DOHH2 (cell line): Measurements from ENCODE around the gene CD36.

Experiments used
- H3F3A ChIP-seq: fragments of 200-600 bp; sonication (generic), shearing (Covaris generic); 2 replicates; pipeline ENCODE4 v1.6.0; 2016; ENCODE audit warnings: antibody characterized with exemption, mild to moderate bottlenecking; ENCODE audit not compliant: control insufficient read depth, insufficient read depth
- H3K27ac ChIP-seq: fragments of 200-600 bp; sonication (generic); 2 replicates; pipeline ENCODE4 v1.5.1; 2014; ENCODE audit warnings: low read depth, mild to moderate bottlenecking, low read length, moderate library complexity
- H3K27me3 ChIP-seq: fragments of 200-600 bp; sonication (generic); 2 replicates; pipeline ENCODE4 v1.6.1; 2014; ENCODE audit warnings: mild to moderate bottlenecking, low read length, mixed read lengths; ENCODE audit not compliant: control insufficient read depth
- H3K36me3 ChIP-seq: fragments of 200-600 bp; sonication (generic); 2 replicates; pipeline ENCODE4 v1.6.1; 2014; ENCODE audit warnings: mild to moderate bottlenecking, low read length, moderate library complexity, mixed read lengths; ENCODE audit not compliant: control insufficient read depth
- H3K4me1 ChIP-seq: fragments of 200-600 bp; sonication (generic); 2 replicates; pipeline ENCODE4 v1.6.1; 2014; ENCODE audit warnings: mild to moderate bottlenecking, low read length, mixed read lengths; ENCODE audit not compliant: control insufficient read depth
- H3K4me2 ChIP-seq: fragments of 200-600 bp; sonication (generic); 2 replicates; pipeline ENCODE4 v1.6.0; 2014; ENCODE audit warnings: mild to moderate bottlenecking, low read length, moderate library complexity
- H3K4me3 ChIP-seq: fragments of 200-600 bp; sonication (generic); 2 replicates; pipeline ENCODE4 v1.5.1; 2014; ENCODE audit warnings: mild to moderate bottlenecking, low read length, mixed read lengths
- H3K79me2 ChIP-seq: fragments of 200-600 bp; sonication (generic); 2 replicates; pipeline ENCODE4 v1.6.1; 2014; ENCODE audit warnings: mild to moderate bottlenecking, low read length, mixed read lengths; ENCODE audit not compliant: control insufficient read depth
- H3K9me2 ChIP-seq: fragments of 200-600 bp; sonication (generic); replicated peaks from 2 replicates; pipeline ENCODE4 v1.6.1; 2014; ENCODE audit warnings: mild to moderate bottlenecking, low read length, mixed read lengths; ENCODE audit not compliant: control insufficient read depth
- H3K9me3 ChIP-seq: fragments of 200-600 bp; sonication (generic); 2 replicates; pipeline ENCODE4 v1.6.1; 2014; ENCODE audit warnings: antibody characterized with exemption, low read length, mixed read lengths; ENCODE audit not compliant: control insufficient read depth, insufficient read depth
- H4K20me1 ChIP-seq: fragments of 200-600 bp; sonication (generic); 2 replicates; pipeline ENCODE4 v1.6.0; 2014; ENCODE audit warnings: low read depth, mild to moderate bottlenecking, antibody characterized with exemption, low read length, moderate library complexity; ENCODE audit not compliant: control insufficient read depth, insufficient read depth
- CTCF ChIP-seq: fragments of 200-600 bp; sonication (generic); IDR thresholded peaks from one replicate; pipeline ENCODE4 v1.5.1; 2014; ENCODE audit warnings: antibody characterized with exemption, mild to moderate bottlenecking, low read depth, low read length; ENCODE audit not compliant: poor library complexity, severe bottlenecking
- EZH2phosphoT487 ChIP-seq: fragments of 200-600 bp; sonication (generic); IDR thresholded peaks from 2 replicates; pipeline ENCODE4 v1.6.1; 2017; ENCODE audit warnings: borderline replicate concordance, mild to moderate bottlenecking, antibody characterized with exemption, low read length, moderate library complexity, mixed read lengths

Gene CD36

DNA sequence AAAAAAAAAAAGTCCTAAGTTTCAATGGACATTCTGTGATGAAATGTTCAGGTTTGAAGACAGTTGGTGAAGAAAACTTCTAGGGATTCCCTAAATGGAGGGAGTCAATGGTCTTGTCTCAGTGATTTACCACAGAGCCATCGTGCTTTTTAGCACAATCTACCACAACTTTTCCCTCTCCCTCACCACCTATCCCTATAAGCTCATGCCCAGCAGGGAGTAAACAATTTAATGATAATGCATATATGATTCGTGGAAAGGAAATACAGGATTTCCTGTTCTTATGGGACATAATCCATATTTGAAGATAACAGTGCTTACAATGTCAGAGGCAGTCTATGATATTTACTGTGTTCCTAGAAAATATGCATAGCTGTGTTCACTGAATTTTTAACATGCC, 38.4 kb upstream of the CD36 start:
- no peaks in the 10 kb centered on the region for H3K4me1 ChIP-seq
- no peaks in the 10 kb centered on the region for H3K9me3 ChIP-seq
- no peaks in the 10 kb centered on the region for H3F3A ChIP-seq
- H3K79me2 ChIP-seq, result no peaks in the 10 kb centered on the region
- H3K4me3 ChIP-seq, result no peak overlapping the region
- H3K36me3 ChIP-seq, result no peaks in the 10 kb centered on the region
- H3K4me2 ChIP-seq, result no peak overlapping the region
- H4K20me1 ChIP-seq, result no peaks in the 10 kb centered on the region
- H3K27me3 ChIP-seq, result no peaks in the 10 kb centered on the region
- no peaks in the 10 kb centered on the region for H3K9me2 ChIP-seq
- no peak for TF ChIP-seq EZH2phosphoT487
- TF ChIP-seq CTCF, result no peak
- no peak overlapping the region for H3K27ac ChIP-seq

DNA sequence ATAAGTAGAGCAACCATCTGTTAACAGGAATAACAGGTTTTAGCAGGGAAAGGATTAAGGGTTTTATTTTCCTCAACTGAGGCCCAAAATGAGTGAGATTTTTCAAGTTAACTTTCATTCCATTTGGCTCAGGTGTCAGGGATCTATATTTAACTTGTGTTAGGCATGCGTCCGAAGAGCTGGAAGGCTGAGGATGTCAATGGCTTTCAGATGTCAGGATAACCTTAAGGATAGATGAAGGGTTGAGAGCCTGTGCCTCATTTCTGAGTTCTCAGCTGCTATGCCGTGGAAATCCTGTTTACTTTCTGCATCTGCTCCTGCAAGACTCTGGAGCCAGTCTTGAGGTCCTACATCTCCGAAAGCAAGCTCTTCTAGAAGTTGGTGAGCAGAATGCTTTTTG, 36.4 kb upstream of the CD36 start:
- no peaks in the 10 kb centered on the region for H3K79me2 ChIP-seq
- no peaks in the 10 kb centered on the region for H3F3A ChIP-seq
- H4K20me1 ChIP-seq, result no peaks in the 10 kb centered on the region
- H3K9me3 ChIP-seq, result no peaks in the 10 kb centered on the region
- H3K9me2 ChIP-seq, result no peaks in the 10 kb centered on the region
- no peak overlapping the region for H3K4me3 ChIP-seq
- no peak overlapping the region for H3K4me2 ChIP-seq
- H3K4me1 ChIP-seq, result no peaks in the 10 kb centered on the region
- TF ChIP-seq EZH2phosphoT487, result no peak
- TF ChIP-seq CTCF, result no peak
- no peaks in the 10 kb centered on the region for H3K27me3 ChIP-seq
- H3K27ac ChIP-seq, result no peak overlapping the region
- no peaks in the 10 kb centered on the region for H3K36me3 ChIP-seq

DNA sequence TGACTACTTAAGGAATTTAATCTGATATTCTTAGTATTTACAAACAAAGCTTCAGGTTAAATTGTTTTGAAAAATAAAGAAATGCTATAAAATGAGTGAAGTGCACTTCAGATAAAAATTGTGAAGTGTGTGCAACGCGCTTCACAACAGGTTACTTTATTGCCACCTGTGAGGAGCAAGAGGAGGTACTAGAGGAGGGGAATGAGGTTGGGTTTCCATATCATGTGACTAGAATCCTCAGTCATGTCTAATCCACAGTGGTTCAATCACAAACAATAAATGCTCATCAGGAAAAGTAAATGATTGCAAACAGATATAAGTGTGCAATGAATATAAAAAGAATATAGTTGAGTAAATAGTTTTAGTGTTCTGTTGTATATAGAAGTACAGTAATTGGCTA, 34.5 kb upstream of the CD36 start:
- H3K4me3 ChIP-seq, result no peak overlapping the region
- H3K4me2 ChIP-seq, result no peak overlapping the region
- no peaks in the 10 kb centered on the region for H3K4me1 ChIP-seq
- H3K36me3 ChIP-seq, result no peaks in the 10 kb centered on the region
- H3F3A ChIP-seq, result no peaks in the 10 kb centered on the region
- H3K27me3 ChIP-seq, result no peaks in the 10 kb centered on the region
- no peaks in the 10 kb centered on the region for H3K9me3 ChIP-seq
- no peaks in the 10 kb centered on the region for H3K9me2 ChIP-seq
- TF ChIP-seq EZH2phosphoT487, result no peak
- H4K20me1 ChIP-seq, result no peaks in the 10 kb centered on the region
- H3K79me2 ChIP-seq, result no peaks in the 10 kb centered on the region
- no peak overlapping the region for H3K27ac ChIP-seq

GRCh38 chr7:80604436-80604835, 34.0 kb upstream of the CD36 start:
- H3K27me3 ChIP-seq, result no peaks in the 10 kb centered on the region
- no peaks in the 10 kb centered on the region for H3K4me1 ChIP-seq
- no peak overlapping the region for H3K4me2 ChIP-seq
- no peaks in the 10 kb centered on the region for H3K9me2 ChIP-seq
- H3K36me3 ChIP-seq, result no peaks in the 10 kb centered on the region
- no peaks in the 10 kb centered on the region for H3K79me2 ChIP-seq
- H3K4me3 ChIP-seq, result no peak overlapping the region
- TF ChIP-seq EZH2phosphoT487 (no peak), CTCF (no peak)
- no peaks in the 10 kb centered on the region for H3F3A ChIP-seq
- H4K20me1 ChIP-seq, result no peaks in the 10 kb centered on the region
- H3K27ac ChIP-seq, result no peak overlapping the region
- no peaks in the 10 kb centered on the region for H3K9me3 ChIP-seq
